CD4-positive, alpha-beta T cell treated with Interleukin-10 for 1 hour (primary cell): ENCODE results near the gene TSACC.

Experiments
- DNase-seq: peaks from one replicate; pipeline ENCODE4 v3.0.0-alpha.2; 2020

The TSACC gene

GRCh38 chr1:156376958-156377919 is 38.9 kb downstream of the TSACC start:
- DNase-seq = no peak

GRCh38 chr1:156378557-156378956 is 40.2 kb downstream of the TSACC start:
- no peak for DNase-seq

GRCh38 chr1:156379420-156380165 is 41.3 kb downstream of the TSACC start:
- no peak for DNase-seq

- no peak for DNase-seq
These were observed 44.2 kb downstream of the TSACC start for GRCh38 chr1:156382561-156382960.

GRCh38 chr1:156383023-156383422 is 44.7 kb downstream of the TSACC start:
- DNase-seq = peak; percentile 69

GRCh38 chr1:156384007-156384406 is 45.7 kb downstream of the TSACC start:
- no peak for DNase-seq

GRCh38 chr1:156384658-156385057 is 46.3 kb downstream of the TSACC start:
- DNase-seq = no peak

- peak; percentile 77 for DNase-seq
These were observed 47.3 kb downstream of the TSACC start for GRCh38 chr1:156385534-156386031.

GRCh38 chr1:156386134-156386901 is 48.0 kb downstream of the TSACC start:
- no peak for DNase-seq

GRCh38 chr1:156386949-156387869 is 48.9 kb downstream of the TSACC start:
- DNase-seq = no peak

GRCh38 chr1:156387870-156388173 is 49.5 kb downstream of the TSACC start:
- DNase-seq = no peak

- no peak for DNase-seq
These were observed 50.1 kb downstream of the TSACC start for GRCh38 chr1:156388174-156389137.

GRCh38 chr1:156389311-156389710 is 51.0 kb downstream of the TSACC start:
- DNase-seq = no peak

GRCh38 chr1:156390469-156391365 is 52.4 kb downstream of the TSACC start:
- no peak for DNase-seq

GRCh38 chr1:156391366-156391677 is 53.0 kb downstream of the TSACC start:
- DNase-seq = no peak

- DNase-seq = no peak
These were observed 53.4 kb downstream of the TSACC start for GRCh38 chr1:156391701-156392100.

GRCh38 chr1:156392452-156392853 is 54.1 kb downstream of the TSACC start:
- no peak for DNase-seq

GRCh38 chr1:156393095-156393494 is 54.8 kb downstream of the TSACC start:
- no peak for DNase-seq

GRCh38 chr1:156394082-156394481 is 55.8 kb downstream of the TSACC start:
- no peak for DNase-seq
